LNCaP clone FGC (cell line): ENCODE data around the gene SNX1.

Source experiments
- DNase-seq: peaks from one replicate; pipeline ENCODE4 v3.0.0-alpha.2; 2011; ENCODE audit warnings: low read depth
- H3K4me3 ChIP-seq: 2 replicates; pipeline ENCODE4 v1.5.1; 2011; ENCODE audit warnings: mild to moderate bottlenecking, low read depth, low read length, control low read depth
- CTCF ChIP-seq: IDR thresholded peaks from 2 replicates; pipeline ENCODE4 v1.5.1; 2012; ENCODE audit warnings: mild to moderate bottlenecking; ENCODE audit not compliant: control insufficient read depth, insufficient read depth; ENCODE audit errors: extremely low read depth

The SNX1 gene

DNA sequence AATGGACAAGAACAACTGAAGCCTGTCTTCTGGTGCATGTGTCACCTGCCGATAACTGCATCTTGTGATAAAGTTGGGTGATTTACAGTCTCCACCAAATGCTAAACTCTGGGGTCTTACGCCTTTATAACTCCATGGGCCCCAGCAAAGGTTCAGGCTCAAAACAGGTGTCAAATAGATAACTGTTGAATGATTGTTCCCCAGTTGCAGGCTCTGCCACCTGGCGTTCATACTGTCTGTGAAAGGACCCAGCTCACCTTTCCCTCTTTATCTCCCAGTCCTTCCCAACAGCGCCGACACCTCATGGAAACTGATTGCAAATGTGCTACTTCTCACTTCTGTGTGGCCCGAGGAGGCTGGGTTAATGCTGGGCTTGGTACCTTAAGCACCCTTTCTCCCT is 47.5 kb downstream of the SNX1 start:
- no peak for TF ChIP-seq CTCF
- H3K4me3 ChIP-seq = no peak overlapping the region
- DNase-seq = no peak

DNA sequence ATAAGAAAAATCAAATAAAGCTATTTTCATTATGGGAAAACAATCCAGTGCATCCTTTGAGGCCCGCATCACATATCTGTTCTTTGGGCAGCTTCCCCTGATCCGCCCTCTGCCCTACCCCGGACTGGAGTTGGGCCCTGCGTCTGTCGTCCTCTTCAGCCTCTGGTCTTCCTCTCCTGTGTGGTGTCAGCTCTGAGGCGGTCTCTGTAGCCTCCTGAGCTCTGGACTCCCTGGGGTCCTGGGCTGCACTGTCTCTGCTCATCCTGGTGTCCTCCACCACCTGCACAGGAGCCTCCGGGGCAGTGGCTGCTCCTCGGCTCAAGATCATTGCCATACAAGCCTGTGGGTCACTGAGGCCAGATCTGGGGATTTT is 48.4 kb downstream of the SNX1 start:
- TF ChIP-seq CTCF = no peak
- DNase-seq = no peak
- no peak overlapping the region for H3K4me3 ChIP-seq

DNA sequence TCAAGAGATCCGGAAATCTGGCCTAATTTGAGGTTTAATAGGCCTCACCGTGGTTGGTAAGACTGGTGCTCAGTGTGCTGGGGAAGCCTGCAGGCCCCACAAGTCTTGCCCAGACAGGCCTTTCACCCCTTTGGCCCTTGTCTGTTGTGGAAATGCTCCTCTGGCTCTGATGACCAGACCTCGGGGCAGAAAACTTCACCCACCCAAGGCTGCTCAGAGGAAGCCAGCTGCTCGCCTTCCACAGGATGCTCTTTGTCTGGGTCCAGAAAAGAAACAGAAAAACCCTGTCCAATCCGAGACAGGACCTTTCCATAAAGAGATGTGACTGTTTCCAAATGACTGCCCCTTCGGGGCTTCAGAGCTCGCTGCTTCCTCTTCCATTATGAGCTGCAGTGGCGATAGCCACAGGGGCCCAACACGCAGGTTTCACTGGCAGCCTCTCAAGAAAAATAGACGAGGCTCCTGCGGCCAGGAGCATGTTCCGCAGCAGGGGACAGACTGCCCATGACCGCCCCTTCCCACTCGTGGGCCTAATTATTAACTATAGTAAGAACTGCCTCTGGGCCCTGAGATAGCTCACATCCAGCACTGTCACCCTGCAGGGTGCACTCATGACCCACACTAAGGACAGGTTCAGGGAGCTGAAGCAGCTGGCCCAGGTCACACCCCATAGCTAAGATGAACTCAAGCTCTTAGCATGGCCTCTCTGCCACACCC is 48.9 kb downstream of the SNX1 start:
- no peak for DNase-seq
- TF ChIP-seq CTCF = no peak
- H3K4me3 ChIP-seq = no peak overlapping the region

- no peak overlapping the region for H3K4me3 ChIP-seq
- DNase-seq = no peak
- no peak for TF ChIP-seq CTCF
Measured at GRCh38 chr15:64146041-64146440, 50.3 kb downstream of the SNX1 start.

GRCh38 chr15:64146520-64146884 is 50.7 kb downstream of the SNX1 start:
- no peak overlapping the region for H3K4me3 ChIP-seq
- no peak for TF ChIP-seq CTCF
- no peak for DNase-seq

DNA sequence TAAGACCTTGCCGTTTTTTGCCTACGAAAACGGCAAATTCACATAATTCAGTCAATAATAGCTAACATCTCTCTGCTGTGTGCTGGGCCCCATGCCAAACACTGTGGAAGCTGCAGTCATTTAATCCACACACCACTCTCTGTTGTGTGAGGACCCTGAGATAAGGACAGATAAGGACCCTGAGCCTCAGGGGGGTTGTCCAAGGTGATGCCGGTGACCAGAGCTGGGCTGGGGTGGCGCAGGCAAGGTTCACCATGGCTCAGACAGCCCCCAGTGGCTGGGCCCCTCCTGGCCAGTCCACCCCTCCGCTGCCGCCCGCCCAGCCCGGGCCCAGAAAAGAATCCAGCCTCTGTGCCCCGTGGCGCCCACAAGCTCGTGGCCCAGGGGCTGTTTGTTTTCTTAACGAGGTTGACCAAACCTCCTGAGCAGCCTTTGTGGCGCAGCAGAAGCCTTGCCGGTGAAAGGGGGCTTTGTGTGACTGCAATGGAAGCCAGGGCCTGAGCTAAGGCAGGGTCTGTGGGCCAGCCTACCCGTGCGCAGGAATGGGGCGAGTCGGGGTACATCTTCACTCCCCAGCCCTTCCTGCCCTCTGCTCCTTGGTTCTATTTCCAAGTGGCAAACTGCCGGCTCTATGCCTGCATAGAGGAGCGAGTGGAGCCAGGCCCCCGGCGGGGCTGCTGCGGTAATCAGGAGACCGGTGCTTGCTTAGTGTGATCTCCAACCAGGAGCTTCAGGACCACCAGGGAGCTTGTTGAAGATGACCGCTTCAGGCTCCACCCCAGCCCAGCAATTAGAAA is 51.3 kb downstream of the SNX1 start:
- H3K4me3 ChIP-seq = no peak overlapping the region
- DNase-seq = no peak
- no peak for TF ChIP-seq CTCF
